ENCODE results near the gene POU3F1. TPM values are rescaled to one million over a fixed set of nuclear protein-coding genes. Genes with fewer than 3 reads are reported as not detected.

The POU3F1 gene
- total and polyA plus RNA-seq, 4 donors = 0.04 to 0.20 (median 0.17) TPM

DNA sequence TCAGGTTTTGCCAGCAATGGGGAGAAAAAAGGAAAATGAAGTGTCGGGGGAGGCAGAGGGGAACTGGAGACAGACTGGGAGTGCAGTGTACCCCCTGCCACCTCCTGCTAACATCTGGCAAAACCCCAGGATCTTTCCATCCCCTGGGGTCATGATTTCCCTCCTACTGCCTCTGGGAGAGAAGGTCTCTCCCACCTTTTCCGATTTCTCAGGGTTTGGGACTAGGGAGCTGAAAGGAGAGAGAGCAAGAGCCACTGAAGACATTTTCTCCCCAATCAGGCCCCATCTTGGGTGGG is 46.4 kb downstream of the POU3F1 start:
- peaks cover 0 to 10% (median 8%) of the 10 kb centered on the region in 4 donors for H3K36me3 ChIP-seq (ENCODE audit: control insufficient read depth in 4 of 4, insufficient read depth in 4 of 4, low read length in 4 of 4)
- TF ChIP-seq, protein P1, sequence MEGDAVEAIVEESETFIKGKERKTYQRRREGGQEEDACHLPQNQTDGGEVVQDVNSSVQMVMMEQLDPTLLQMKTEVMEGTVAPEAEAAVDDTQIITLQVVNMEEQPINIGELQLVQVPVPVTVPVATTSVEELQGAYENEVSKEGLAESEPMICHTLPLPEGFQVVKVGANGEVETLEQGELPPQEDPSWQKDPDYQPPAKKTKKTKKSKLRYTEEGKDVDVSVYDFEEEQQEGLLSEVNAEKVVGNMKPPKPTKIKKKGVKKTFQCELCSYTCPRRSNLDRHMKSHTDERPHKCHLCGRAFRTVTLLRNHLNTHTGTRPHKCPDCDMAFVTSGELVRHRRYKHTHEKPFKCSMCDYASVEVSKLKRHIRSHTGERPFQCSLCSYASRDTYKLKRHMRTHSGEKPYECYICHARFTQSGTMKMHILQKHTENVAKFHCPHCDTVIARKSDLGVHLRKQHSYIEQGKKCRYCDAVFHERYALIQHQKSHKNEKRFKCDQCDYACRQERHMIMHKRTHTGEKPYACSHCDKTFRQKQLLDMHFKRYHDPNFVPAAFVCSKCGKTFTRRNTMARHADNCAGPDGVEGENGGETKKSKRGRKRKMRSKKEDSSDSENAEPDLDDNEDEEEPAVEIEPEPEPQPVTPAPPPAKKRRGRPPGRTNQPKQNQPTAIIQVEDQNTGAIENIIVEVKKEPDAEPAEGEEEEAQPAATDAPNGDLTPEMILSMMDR (IDR thresholded peaks at IDR 0.05; ENCODE audit: control extremely low read depth, extremely low read depth) = no peak
- H3K27me3 ChIP-seq (ENCODE audit: control insufficient read depth in 3 of 3, insufficient read depth in 3 of 3, low read length in 2 of 3) = no peaks in the 10 kb centered on the region
- peaks cover 0 to 69% (median 37%) of the 10 kb centered on the region in 5 donors for H3K4me1 ChIP-seq (ENCODE audit: control insufficient read depth in 5 of 5, insufficient read depth in 5 of 5, low read length in 5 of 5)
- DNase-seq (no peak), ATAC-seq (ENCODE audit: insufficient read depth, low FRiP score) (no peak)
- H3K9ac ChIP-seq (ENCODE audit: insufficient read depth in 1 of 2, low read length in 2 of 2) = peak overlapping the region in 1 of 2 donors; percentile 66
- 37 to 47% methylated on average over 2 of the region's 2 CpGs for WGBS, 2 donors
- no peak overlapping the region for H3K4me3 ChIP-seq
- peak overlapping the region; percentile 75 to 95 for H3K27ac ChIP-seq (ENCODE audit: low read depth in 1 of 2, low read length in 1 of 2)
- H3K9me3 ChIP-seq (ENCODE audit: control insufficient read depth in 4 of 4, insufficient read depth in 3 of 4, low read length in 3 of 4) = peaks cover 0 to 2% (median 0%) of the 10 kb centered on the region in 4 donors

DNA sequence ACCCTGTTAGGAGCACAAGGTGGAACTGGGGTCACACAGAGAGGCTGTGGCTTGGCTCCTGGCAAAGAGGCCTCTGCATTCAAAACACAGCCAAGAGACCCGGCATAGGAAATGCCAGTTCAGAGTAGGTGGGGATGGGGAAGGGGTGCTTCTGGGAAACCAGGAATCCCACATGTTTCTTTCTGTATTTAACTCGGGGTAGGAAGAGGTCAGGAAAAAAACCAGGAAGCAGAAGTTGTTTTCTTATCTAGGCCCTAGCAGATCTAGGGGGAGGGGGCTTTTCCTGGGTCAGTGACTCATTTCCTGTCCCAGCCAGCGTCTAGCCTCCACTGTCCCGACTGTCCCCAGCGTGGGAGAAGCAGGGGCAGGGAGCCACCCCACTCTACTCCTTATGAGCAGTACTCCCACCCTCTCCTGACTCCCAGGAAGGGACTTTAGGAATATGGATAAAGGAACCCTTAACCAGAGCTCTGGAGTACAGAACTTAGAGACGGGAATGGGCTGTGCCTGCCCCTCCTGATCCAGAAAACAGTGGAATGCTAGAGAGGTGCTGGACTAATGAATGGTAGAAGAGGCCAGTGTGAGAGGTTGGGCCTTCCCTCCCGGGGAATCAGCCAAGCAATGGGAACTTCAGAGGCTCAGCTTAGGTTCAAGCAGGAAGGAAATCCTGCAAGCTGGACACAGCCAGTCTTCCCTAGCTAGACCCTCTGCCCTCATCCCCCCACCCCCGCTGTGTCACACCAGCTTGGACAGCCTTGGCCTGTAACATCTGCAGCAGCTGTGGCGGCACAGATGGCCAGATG is 47.0 kb downstream of the POU3F1 start:
- H3K27me3 ChIP-seq (ENCODE audit: control insufficient read depth in 3 of 3, insufficient read depth in 3 of 3, low read length in 2 of 3) = no peaks in the 10 kb centered on the region
- H3K36me3 ChIP-seq (ENCODE audit: control insufficient read depth in 4 of 4, insufficient read depth in 4 of 4, low read length in 4 of 4) = peaks cover 0 to 10% (median 8%) of the 10 kb centered on the region in 4 donors
- H3K4me1 ChIP-seq (ENCODE audit: control insufficient read depth in 5 of 5, insufficient read depth in 5 of 5, low read length in 5 of 5) = peaks cover 0 to 71% (median 39%) of the 10 kb centered on the region in 5 donors
- H3K9ac ChIP-seq (ENCODE audit: insufficient read depth in 1 of 2, low read length in 2 of 2) = no peak overlapping the region
- 5 to 7% methylated on average over 9 of the region's 9 CpGs for WGBS, 2 donors
- no peak overlapping the region for H3K4me3 ChIP-seq
- peak; percentile 92 to 96 (median 94) for DNase-seq
- TF ChIP-seq, protein P1 (IDR thresholded peaks at IDR 0.05; ENCODE audit: control extremely low read depth, extremely low read depth) = no peak
- peak; percentile 19 for ATAC-seq (ENCODE audit: insufficient read depth, low FRiP score)
- H3K27ac ChIP-seq (ENCODE audit: low read depth in 1 of 2, low read length in 1 of 2) = peak overlapping the region; percentile 75 to 95
- H3K9me3 ChIP-seq (ENCODE audit: control insufficient read depth in 4 of 4, insufficient read depth in 3 of 4, low read length in 3 of 4) = peaks cover 0 to 2% (median 0%) of the 10 kb centered on the region in 4 donors

DNA sequence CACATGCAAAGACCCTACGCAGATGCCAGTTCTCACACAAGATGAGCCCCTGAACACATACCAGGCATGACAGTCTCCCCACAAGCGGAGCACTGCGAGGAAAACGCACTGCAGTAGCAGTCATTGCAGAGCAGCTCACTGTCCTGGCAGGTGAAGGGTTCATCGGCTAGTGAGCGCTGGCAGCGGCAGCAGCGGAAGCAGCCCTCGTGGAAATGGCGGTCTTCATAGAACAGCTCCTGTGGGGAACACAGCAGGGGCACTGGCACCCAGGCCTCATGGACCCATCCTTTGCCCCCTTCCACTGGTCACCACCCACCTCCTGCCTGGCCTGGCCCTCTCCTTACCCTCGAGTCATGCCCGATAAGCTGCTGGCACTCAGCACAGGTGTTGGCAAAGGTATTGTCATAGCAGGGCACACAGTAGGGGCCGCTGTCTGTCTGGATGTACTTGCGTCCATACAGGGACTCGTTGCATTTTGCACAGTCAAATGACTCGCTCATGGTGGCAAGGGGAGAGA is 47.6 kb downstream of the POU3F1 start:
- DNase-seq (no peak), ATAC-seq (ENCODE audit: insufficient read depth, low FRiP score) (no peak)
- Histone ChIP-seq H3K27me3 (ENCODE audit: control insufficient read depth in 3 of 3, insufficient read depth in 3 of 3, low read length in 2 of 3) (no peaks in the 10 kb centered on the region), H3K4me1 (ENCODE audit: control insufficient read depth in 5 of 5, insufficient read depth in 5 of 5, low read length in 5 of 5) (peaks cover 0 to 64% (median 35%) of the 10 kb centered on the region in 5 donors), H3K4me3 (no peak overlapping the region), H3K36me3 (ENCODE audit: control insufficient read depth in 4 of 4, insufficient read depth in 4 of 4, low read length in 4 of 4) (peaks cover 0 to 10% (median 8%) of the 10 kb centered on the region in 4 donors), H3K9ac (ENCODE audit: insufficient read depth in 1 of 2, low read length in 2 of 2) (no peak overlapping the region), H3K9me3 (ENCODE audit: control insufficient read depth in 4 of 4, insufficient read depth in 3 of 4, low read length in 3 of 4) (peaks cover 0 to 2% (median 0%) of the 10 kb centered on the region in 4 donors), H3K27ac (ENCODE audit: low read depth in 1 of 2, low read length in 1 of 2) (peak overlapping the region; percentile 75 to 95)
- TF ChIP-seq, protein P1 (IDR thresholded peaks at IDR 0.05; ENCODE audit: control extremely low read depth, extremely low read depth) = no peak
- 63 to 66% methylated on average over 16 of the region's 16 CpGs for WGBS, 2 donors

Measured in lung (tissue), 12 donors.